Fibroblast of lung (primary cell): Measurements from ENCODE around the gene ANK2. TPM values are rescaled to one million over a fixed set of nuclear protein-coding genes. Genes with fewer than 3 reads are reported as not detected.

Source experiments
- DNase-seq, 2 donors: peaks; one replicate each; pipeline versions ENCODE4 v3.0.0 to v3.0.0-alpha.2; 2010; ENCODE audit warnings: low read depth in 2 of 2
- H2AFZ ChIP-seq: 2 replicates; pipeline ENCODE4 v1.5.1; 2012; ENCODE audit warnings: low read length, control low read depth, inconsistent platforms
- H3K27ac ChIP-seq: 2 replicates; pipeline ENCODE4 v1.5.1; 2011; ENCODE audit warnings: low read length, control low read depth; ENCODE audit not compliant: insufficient read depth
- H3K27me3 ChIP-seq: 2 replicates; pipeline ENCODE4 v1.5.1; 2011; ENCODE audit warnings: mild to moderate bottlenecking, low read length; ENCODE audit not compliant: control insufficient read depth, insufficient read depth
- H3K36me3 ChIP-seq: 2 replicates; pipeline ENCODE4 v1.5.1; 2011; ENCODE audit warnings: low read length; ENCODE audit not compliant: control insufficient read depth, insufficient read depth
- H3K4me1 ChIP-seq: 2 replicates; pipeline ENCODE4 v1.5.1; 2011; ENCODE audit warnings: low read length; ENCODE audit not compliant: control insufficient read depth, insufficient read depth; ENCODE audit errors: extremely low read depth
- H3K4me2 ChIP-seq: 2 replicates; pipeline ENCODE4 v1.5.1; 2011; ENCODE audit warnings: low read length, control low read depth; ENCODE audit not compliant: insufficient read depth; ENCODE audit errors: extremely low read depth
- H3K4me3 ChIP-seq, 4 experiments: fragments of 200-600 bp in 1 of 4; sonication (generic) in 1 of 4; replicated peaks in 1 of 4; 2 replicates each; pipeline ENCODE4 v1.5.1; 2011 to 2016; ENCODE audit warnings: low read length in 4 of 4, low read depth in 3 of 4, mild to moderate bottlenecking in 3 of 4, control low read depth in 2 of 4, inconsistent platforms in 1 of 4, mixed read lengths in 1 of 4; ENCODE audit not compliant: insufficient read depth in 1 of 4; ENCODE audit errors: control extremely low read depth in 1 of 4
- H3K79me2 ChIP-seq: 2 replicates; pipeline ENCODE4 v1.5.1; 2012; ENCODE audit warnings: mild to moderate bottlenecking, low read length, inconsistent platforms; ENCODE audit not compliant: control insufficient read depth, insufficient read depth
- H3K9ac ChIP-seq: 2 replicates; pipeline ENCODE4 v1.5.1; 2011; ENCODE audit warnings: mild to moderate bottlenecking, low read length, control low read depth; ENCODE audit not compliant: insufficient read depth
- H3K9me3 ChIP-seq: 2 replicates; pipeline ENCODE4 v1.5.1; 2012; ENCODE audit warnings: low read depth, low read length; ENCODE audit not compliant: control insufficient read depth, insufficient read depth
- H4K20me1 ChIP-seq: 2 replicates; pipeline ENCODE4 v1.5.1; 2011; ENCODE audit warnings: low read length; ENCODE audit not compliant: control insufficient read depth, insufficient read depth; ENCODE audit errors: extremely low read depth
- CTCF ChIP-seq, 2 donors: IDR thresholded peaks in 1 of 2; conservative IDR thresholded peaks in 1 of 2; 1 replicate in 1 of 2; 2 replicates in 1 of 2; pipeline ENCODE4 v1.5.1; 2011 to 2012; ENCODE audit warnings: low read length in 2 of 2, control low read depth in 1 of 2, inconsistent platforms in 1 of 2, low read depth in 1 of 2, mild to moderate bottlenecking in 1 of 2
- EZH2 ChIP-seq: IDR thresholded peaks from 2 replicates; pipeline ENCODE4 v1.5.1; 2012; ENCODE audit warnings: low read length, control low read depth, mild to moderate bottlenecking; ENCODE audit errors: missing control alignments
- polyA plus RNA-seq, 2 donors: library from polyadenylated mRNA; depleted of rRNA in 1 of 2; stranded (reverse) in 1 of 2; unstranded in 1 of 2; fragments of >200 nt; gene quantifications; 2 replicates each; pipeline ENCODE4 v1.2.1, GENCODE V29; 2011 to 2012; ENCODE audit warnings: missing spikeins in 1 of 2
- total RNA-seq: library from RNA; depleted of rRNA; stranded (reverse); fragments of >200 nt; gene quantifications from 2 replicates; pipeline ENCODE4 v1.2.1, GENCODE V29; 2014

ANK2 gene
- total and polyA plus RNA-seq, 2 donors (not counting 1 experiment from before 2014, with no cell fraction given), result 10.9 to 95.1 TPM

GRCh38 chr4:113057891-113058290 lies 8.4 kb downstream of the ANK2 start:
- no peaks in the 10 kb centered on the region for H3K9me3 ChIP-seq
- H3K36me3 ChIP-seq, result no peaks in the 10 kb centered on the region
- no peaks in the 10 kb centered on the region for H3K27me3 ChIP-seq
- H3K79me2 ChIP-seq, result no peaks in the 10 kb centered on the region
- no peak overlapping the region for H3K9ac ChIP-seq
- H3K4me3 ChIP-seq, result no peak overlapping the region
- H3K4me2 ChIP-seq, result no peak overlapping the region
- TF ChIP-seq EZH2, result no peak
- no peak for TF ChIP-seq CTCF (conservative IDR thresholded peaks at IDR 0.05 in 1 of 2, IDR thresholded peaks at IDR 0.05 in 1 of 2; ENCODE audit: low read depth in 1 of 2, low read length in 2 of 2)
- H3K27ac ChIP-seq, result no peak overlapping the region
- no peaks in the 10 kb centered on the region for H3K4me1 ChIP-seq
- no peaks in the 10 kb centered on the region for H4K20me1 ChIP-seq
- H2AFZ ChIP-seq, result no peak overlapping the region
- peak in 1 of 2 donors; percentile 66 for DNase-seq

GRCh38 chr4:113059449-113060182 lies 10.2 kb downstream of the ANK2 start:
- no peak overlapping the region for H3K4me2 ChIP-seq
- no peaks in the 10 kb centered on the region for H3K36me3 ChIP-seq
- H3K27ac ChIP-seq, result no peak overlapping the region
- no peak overlapping the region for H3K4me3 ChIP-seq
- no peaks in the 10 kb centered on the region for H4K20me1 ChIP-seq
- H3K79me2 ChIP-seq, result no peaks in the 10 kb centered on the region
- H3K9me3 ChIP-seq, result no peaks in the 10 kb centered on the region
- no peak overlapping the region for H2AFZ ChIP-seq
- no peak for TF ChIP-seq CTCF (conservative IDR thresholded peaks at IDR 0.05 in 1 of 2, IDR thresholded peaks at IDR 0.05 in 1 of 2; ENCODE audit: low read depth in 1 of 2, low read length in 2 of 2)
- no peak for TF ChIP-seq EZH2
- no peak overlapping the region for H3K9ac ChIP-seq
- H3K27me3 ChIP-seq, result peaks cover 3% of the 10 kb centered on the region
- no peaks in the 10 kb centered on the region for H3K4me1 ChIP-seq
- no peak for DNase-seq

GRCh38 chr4:113060853-113061252 lies 11.4 kb downstream of the ANK2 start:
- no peaks in the 10 kb centered on the region for H3K79me2 ChIP-seq
- DNase-seq, result no peak
- H2AFZ ChIP-seq, result no peak overlapping the region
- H3K4me1 ChIP-seq, result no peaks in the 10 kb centered on the region
- no peaks in the 10 kb centered on the region for H4K20me1 ChIP-seq
- H3K9ac ChIP-seq, result no peak overlapping the region
- H3K27me3 ChIP-seq, result peaks cover 3% of the 10 kb centered on the region
- no peaks in the 10 kb centered on the region for H3K36me3 ChIP-seq
- TF ChIP-seq CTCF (conservative IDR thresholded peaks at IDR 0.05 in 1 of 2, IDR thresholded peaks at IDR 0.05 in 1 of 2; ENCODE audit: low read depth in 1 of 2, low read length in 2 of 2) (no peak), EZH2 (no peak)
- H3K27ac ChIP-seq, result no peak overlapping the region
- H3K9me3 ChIP-seq, result no peaks in the 10 kb centered on the region
- no peak overlapping the region for H3K4me2 ChIP-seq
- no peak overlapping the region for H3K4me3 ChIP-seq
